ENCODE data around the gene H6PD. TPM values are rescaled to one million over a fixed set of nuclear protein-coding genes. Genes with fewer than 3 reads are reported as not detected.
"Not testable (repeated sequence)": the region's sequence is repeated elsewhere in the genome, so short reads cannot be mapped to it uniquely, and the experiment has no call there.

The H6PD gene
- total RNA-seq, 2 experiments from 2014 or later, result 13.2 to 13.5 TPM

DNA sequence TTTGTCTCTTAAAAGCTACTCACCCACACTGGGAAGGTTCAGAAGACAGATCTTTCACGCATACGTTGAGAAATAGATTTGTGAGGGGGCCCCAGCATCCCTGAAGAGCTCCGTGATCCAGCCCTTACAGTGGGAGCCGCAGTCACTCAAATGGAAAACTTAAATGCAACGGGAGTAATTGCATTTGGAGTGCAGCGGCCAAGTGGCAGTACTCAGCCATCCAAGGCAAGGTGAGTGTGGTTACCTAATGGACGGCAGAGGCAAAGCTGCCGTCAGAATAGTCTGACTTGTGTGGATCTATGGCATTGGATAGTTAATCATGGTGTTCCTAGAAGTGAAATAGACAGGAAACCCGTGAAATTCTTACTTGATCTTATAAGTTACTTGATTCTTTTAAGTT, 63.3 kb downstream of the H6PD start:
- DNase-seq, result no peak
- no peak overlapping the region for H3K27ac Mint-ChIP-seq
- H3K27me3 Mint-ChIP-seq, result peaks cover 10% of the 10 kb centered on the region
- H3K36me3 Mint-ChIP-seq, result no peaks in the 10 kb centered on the region
- CTCF ChIA-PET, result interaction anchor here (1.0 to 1.2 kb wide), 2 partner anchors 9 to 10 kb away, joined by 3 to 5 read pairs; no protein-coding TSS in a partner anchor
- H3K4me1 Mint-ChIP-seq, result peaks cover 11% of the 10 kb centered on the region
- H3K9me3 Mint-ChIP-seq (ENCODE audit: low read depth), result no peaks in the 10 kb centered on the region
- H3K4me3 Mint-ChIP-seq, result no peak overlapping the region
- ATAC-seq, result no peak

DNA sequence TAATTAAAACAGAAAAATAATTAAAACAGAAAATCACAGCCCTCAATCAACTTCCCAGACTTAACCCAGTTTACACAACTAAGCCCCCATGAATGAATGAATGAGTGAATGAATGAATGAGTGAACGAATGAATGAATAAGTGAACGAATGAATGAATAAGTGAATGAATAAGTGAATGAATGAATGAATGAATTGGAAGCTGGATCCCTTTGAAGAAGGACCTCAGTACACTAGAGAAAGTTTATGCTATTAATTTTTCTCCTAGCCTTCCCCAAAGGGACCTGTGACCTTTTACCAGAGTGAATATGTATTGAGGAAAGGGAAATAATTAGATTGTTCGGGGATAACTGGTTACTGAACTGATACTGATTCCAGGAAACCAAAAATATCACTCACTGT, 63.7 kb downstream of the H6PD start:
- Mint-ChIP-seq H3K9me3 (ENCODE audit: low read depth) (no peaks in the 10 kb centered on the region), H3K4me3 (no peak overlapping the region), H3K36me3 (no peaks in the 10 kb centered on the region), H3K27me3 (peaks cover 10% of the 10 kb centered on the region), H3K27ac (no peak overlapping the region), H3K4me1 (peaks cover 11% of the 10 kb centered on the region)
- ATAC-seq, result no peak
- CTCF ChIA-PET, result interaction anchor here (0.8 to 1.2 kb wide), 2 partner anchors 9 kb away, joined by 3 read pairs; no protein-coding TSS in a partner anchor
- DNase-seq, result no peak

DNA sequence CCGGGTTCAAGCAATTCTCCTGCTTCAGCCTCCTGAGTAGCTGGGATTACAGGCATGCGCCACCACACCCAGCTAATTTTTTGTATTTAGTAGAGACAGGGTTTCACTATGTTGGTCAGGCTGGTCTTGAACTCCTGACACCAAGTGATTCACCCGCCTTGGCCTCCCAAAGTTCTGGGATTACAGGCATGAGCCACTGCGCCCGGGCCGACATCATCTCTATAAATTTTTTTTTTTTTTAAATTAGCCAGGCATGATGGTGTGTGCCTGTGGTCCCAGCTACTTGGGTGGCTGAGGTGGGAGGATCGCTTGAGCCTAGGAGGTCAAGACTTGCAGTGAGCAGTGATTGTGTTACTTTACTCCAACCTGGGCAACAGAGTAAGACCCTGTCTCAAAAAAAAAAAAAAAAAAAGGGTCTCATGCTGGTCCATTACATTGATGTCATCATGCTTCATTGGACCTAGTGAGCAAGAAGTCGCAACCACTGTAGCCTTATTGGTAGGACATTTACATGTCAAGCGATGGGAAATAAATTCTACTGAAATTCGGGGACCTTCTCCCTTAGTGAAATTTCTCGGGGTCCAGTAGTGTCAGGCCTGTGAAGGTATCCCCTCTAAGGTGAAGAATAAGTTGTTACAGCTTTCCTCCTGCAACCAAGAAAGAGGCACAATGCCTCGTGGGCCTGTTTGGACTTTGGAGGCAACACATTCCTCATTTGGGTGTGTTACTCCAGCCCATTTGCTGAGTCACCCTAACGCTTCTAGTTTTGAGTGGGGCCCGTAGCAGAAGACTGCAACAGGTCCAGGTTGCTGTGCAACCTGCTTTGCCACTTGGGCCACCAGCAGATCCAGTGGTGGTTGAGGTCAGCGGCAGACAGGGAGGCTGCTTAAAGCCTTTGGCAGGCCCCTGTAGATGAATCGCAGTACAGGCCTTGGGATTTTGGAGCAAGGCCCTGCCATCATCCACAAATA, 65.3 kb downstream of the H6PD start:
- CTCF ChIA-PET, result interaction anchor here (0.6 kb wide), 1 partner anchor 18 kb away, joined by 3 read pairs; no protein-coding TSS in a partner anchor
- ATAC-seq, result not testable (repeated sequence)

DNA sequence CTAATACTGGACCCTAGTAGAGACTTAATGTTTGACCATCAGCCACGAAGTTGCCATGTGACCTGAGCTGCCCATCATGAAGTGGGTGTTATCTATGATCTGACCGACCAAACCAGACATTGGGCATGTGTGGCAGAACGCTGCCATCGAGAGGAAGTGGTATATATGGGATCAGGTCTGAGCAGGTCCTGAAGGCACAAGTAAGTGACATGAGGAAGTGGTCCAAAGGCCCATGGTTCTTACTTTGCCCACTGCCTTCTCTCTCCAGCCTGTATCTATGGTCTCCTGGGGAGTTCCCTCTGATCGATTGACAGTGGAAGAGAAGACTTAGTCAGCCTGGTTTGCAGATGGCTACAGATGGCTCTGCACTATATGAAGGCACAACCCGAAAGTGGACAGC, 66.0 kb downstream of the H6PD start:
- Mint-ChIP-seq H3K36me3 (no peaks in the 10 kb centered on the region), H3K4me3 (no peak overlapping the region), H3K4me1 (peaks cover 11% of the 10 kb centered on the region), H3K27ac (no peak overlapping the region), H3K27me3 (peaks cover 9% of the 10 kb centered on the region), H3K9me3 (ENCODE audit: low read depth) (no peaks in the 10 kb centered on the region)
- CTCF ChIA-PET, result interaction anchor here (0.6 to 0.9 kb wide), 2 partner anchors 17 to 190 kb away, joined by 3 read pairs; no protein-coding TSS in a partner anchor
- DNase-seq (no peak), ATAC-seq (no peak)

More for the DNA sequence above, 65.3 kb downstream of the H6PD start:
- H3K36me3 Mint-ChIP-seq; H3K4me3 Mint-ChIP-seq; H3K27me3 Mint-ChIP-seq; H3K9me3 Mint-ChIP-seq (ENCODE audit: low read depth); DNase-seq; H3K27ac Mint-ChIP-seq: not testable (repeated sequence)
- peaks cover 11% of the 10 kb centered on the region for H3K4me1 Mint-ChIP-seq

DNA sequence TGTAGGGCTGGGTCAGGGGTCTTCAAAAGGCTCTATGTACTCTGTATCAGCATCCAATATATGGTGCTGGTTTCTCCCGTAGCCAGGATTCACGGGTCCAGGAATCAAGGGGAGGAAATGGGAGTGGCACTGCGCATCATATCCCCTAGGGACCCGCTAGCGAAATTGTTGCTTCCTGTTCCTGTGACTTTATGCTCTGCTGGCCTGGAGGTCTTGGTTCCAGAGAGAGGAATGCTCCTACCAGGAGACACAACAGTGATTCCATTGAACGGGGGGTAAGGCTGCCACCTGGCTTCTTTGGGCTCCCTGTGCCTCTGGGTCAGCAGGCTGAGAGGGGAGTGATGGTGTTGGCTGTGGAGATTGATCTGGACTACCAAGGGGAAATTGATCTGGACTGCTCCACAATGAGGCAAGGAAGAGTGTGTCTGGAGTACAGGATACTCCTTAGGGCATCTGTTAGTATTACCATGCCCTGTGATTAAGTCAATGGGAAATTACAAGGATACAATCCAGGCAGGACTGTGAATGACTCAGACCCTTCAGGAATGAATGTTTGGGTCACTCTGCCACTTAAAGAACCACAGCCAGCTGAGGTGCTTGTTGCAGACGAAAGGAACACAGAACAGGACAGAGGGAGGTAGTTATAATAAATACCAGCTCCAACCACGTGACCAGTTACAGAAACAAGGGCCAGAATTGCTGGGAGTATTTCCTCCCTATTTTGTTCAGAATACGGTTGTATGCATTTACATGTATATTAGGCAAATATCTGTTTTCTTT, 68.4 kb downstream of the H6PD start:
- no peaks in the 10 kb centered on the region for H3K27me3 Mint-ChIP-seq
- no peak for ATAC-seq
- H3K9me3 Mint-ChIP-seq (ENCODE audit: low read depth), result no peaks in the 10 kb centered on the region
- no peaks in the 10 kb centered on the region for H3K36me3 Mint-ChIP-seq
- peaks cover 11% of the 10 kb centered on the region for H3K4me1 Mint-ChIP-seq
- no peak overlapping the region for H3K4me3 Mint-ChIP-seq
- CTCF ChIA-PET, result no interaction called here
- H3K27ac Mint-ChIP-seq, result no peak overlapping the region
- DNase-seq, result no peak

DNA sequence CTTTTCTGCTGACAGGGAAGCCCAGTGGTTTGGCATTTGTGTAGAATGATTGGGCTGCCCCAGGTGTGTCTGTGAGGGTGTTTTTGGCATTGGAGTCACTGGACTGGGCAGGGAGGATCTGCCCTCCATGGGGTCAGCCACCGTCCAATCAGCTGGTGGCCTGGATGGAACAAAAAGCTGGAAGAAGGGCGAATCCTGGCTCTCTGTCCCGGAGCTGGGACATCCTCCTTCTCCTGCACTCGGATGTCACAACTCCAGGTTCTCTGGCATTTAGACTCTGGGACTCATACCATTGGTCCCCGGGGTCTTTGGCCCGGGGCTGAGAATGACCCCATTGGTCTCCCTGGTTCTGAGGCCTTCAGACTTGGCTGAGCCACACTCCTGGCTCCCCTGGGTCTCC, 69.3 kb downstream of the H6PD start:
- Mint-ChIP-seq H3K27me3 (no peaks in the 10 kb centered on the region), H3K9me3 (ENCODE audit: low read depth) (no peaks in the 10 kb centered on the region), H3K36me3 (no peaks in the 10 kb centered on the region), H3K4me3 (no peak overlapping the region), H3K4me1 (peaks cover 11% of the 10 kb centered on the region), H3K27ac (no peak overlapping the region)
- ATAC-seq (no peak), DNase-seq (no peak)
- CTCF ChIA-PET, result interaction anchor here (1.0 to 1.5 kb wide), 2 partner anchors 21 to 192 kb away, joined by 3 to 4 read pairs; no protein-coding TSS in a partner anchor

DNA sequence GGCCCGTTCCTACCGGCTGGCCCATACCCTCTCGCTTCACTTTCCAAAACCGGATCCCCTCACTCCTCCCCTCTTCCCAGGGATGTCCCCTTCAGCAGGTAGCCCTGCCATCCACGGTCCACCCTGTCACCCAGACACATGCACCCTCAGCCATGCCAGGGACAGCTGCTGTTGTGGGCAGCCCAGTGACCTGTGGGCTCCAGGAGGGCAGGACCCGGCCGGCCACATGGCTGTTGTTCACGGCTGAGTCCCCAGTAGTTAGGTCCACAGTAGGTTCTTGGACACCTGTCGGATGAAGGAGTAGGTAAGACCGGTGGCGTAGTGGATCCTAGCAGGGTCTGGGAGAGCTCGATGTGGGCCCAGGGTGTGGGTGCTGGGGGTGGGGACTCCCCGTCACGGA, 70.6 kb downstream of the H6PD start:
- Mint-ChIP-seq H3K4me1 (peaks cover 8% of the 10 kb centered on the region), H3K27ac (no peak overlapping the region), H3K36me3 (no peaks in the 10 kb centered on the region), H3K9me3 (ENCODE audit: low read depth) (no peaks in the 10 kb centered on the region), H3K4me3 (no peak overlapping the region), H3K27me3 (no peaks in the 10 kb centered on the region)
- ATAC-seq (no peak), DNase-seq (no peak)
- CTCF ChIA-PET, result interaction anchor here (1.5 kb wide), 1 partner anchor 19 kb away, joined by 3 read pairs; no protein-coding TSS in a partner anchor

DNA sequence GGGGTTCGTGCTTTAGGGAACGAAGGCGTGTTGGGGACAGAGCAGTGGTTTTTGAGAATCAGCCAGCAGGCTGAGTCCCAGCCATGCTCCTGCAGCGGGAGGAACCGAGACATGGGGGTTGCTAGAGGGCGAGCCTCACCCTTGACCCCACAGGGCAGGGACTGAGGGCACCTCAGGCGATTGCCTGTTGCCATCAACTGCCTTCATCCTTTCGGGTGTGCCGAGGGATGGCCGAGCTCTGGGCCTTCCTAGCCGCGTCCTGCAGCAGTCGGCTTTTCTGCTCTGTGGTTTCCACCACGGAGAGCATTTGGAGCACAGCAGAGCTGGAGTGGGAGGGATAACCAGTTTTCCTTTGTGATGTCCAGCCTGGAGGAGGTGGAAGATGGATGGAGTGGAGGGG, 71.4 kb downstream of the H6PD start:
- Mint-ChIP-seq H3K4me1 (peaks cover under 1% of the 10 kb centered on the region), H3K27me3 (no peaks in the 10 kb centered on the region), H3K9me3 (ENCODE audit: low read depth) (no peaks in the 10 kb centered on the region), H3K27ac (no peak overlapping the region), H3K36me3 (no peaks in the 10 kb centered on the region), H3K4me3 (no peak overlapping the region)
- no peak for DNase-seq
- CTCF ChIA-PET, result no interaction called here
- no peak for ATAC-seq

DNA sequence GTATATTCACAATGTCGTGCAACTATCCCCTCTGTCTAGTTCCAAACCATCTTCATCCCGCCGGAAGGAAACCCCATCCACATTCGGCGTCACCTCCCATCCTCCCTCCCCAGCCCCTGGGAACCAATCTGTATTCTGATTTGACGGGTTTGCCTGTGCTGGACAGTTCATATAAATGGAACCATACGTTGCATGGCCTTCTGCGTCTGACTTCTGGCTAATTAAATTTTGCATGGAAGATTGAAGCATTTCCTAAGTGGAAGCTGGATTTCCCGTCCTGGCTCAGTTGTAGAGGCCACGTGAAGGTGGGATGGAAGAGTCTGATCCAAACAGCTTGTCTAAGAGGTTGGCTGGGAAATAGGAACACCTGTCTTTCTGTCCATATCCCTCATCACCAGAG, 72.7 kb downstream of the H6PD start:
- Mint-ChIP-seq H3K4me1 (no peaks in the 10 kb centered on the region), H3K9me3 (ENCODE audit: low read depth) (no peaks in the 10 kb centered on the region), H3K27ac (no peak overlapping the region), H3K36me3 (no peaks in the 10 kb centered on the region), H3K4me3 (no peak overlapping the region), H3K27me3 (no peaks in the 10 kb centered on the region)
- ATAC-seq (no peak), DNase-seq (no peak)
- CTCF ChIA-PET, result interaction anchor here (1.0 kb wide), 1 partner anchor 10 kb away, joined by 3 read pairs; no protein-coding TSS in a partner anchor

DNA sequence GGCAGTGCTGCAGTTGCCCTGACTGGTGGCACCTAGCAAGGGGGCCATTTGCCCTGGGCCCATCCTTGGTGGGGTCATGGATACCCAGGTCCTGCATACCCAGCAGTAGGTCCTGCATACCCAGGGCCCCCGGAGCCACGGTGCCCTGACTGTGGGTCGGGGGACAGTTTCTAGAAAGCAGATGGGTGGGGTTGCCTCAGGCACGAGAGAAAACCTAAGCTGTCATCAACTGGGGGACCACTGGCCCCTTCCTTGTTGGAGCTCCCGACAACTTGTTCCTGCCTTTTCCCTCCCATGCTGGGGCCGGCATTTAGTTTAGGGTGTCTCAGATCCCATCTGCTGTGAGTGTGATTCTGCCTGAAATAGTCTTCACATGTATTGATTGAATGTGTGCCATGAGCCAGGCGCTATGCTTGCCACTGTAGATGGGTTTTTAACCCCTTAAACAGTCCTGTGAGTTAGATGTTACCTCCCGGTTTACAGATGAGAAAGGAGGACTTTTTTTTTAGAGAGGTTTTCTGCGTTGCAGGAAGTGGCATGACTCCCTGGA, 73.7 kb downstream of the H6PD start:
- H3K9me3 Mint-ChIP-seq (ENCODE audit: low read depth), result no peaks in the 10 kb centered on the region
- H3K27ac Mint-ChIP-seq, result no peak overlapping the region
- no peaks in the 10 kb centered on the region for H3K4me1 Mint-ChIP-seq
- H3K4me3 Mint-ChIP-seq, result no peak overlapping the region
- DNase-seq, result no peak
- CTCF ChIA-PET, result interaction anchor here (1.0 to 1.1 kb wide), 3 partner anchors 11 to 223 kb away, joined by 3 read pairs; no protein-coding TSS in a partner anchor
- ATAC-seq, result no peak
- H3K36me3 Mint-ChIP-seq, result no peaks in the 10 kb centered on the region
- no peaks in the 10 kb centered on the region for H3K27me3 Mint-ChIP-seq

DNA sequence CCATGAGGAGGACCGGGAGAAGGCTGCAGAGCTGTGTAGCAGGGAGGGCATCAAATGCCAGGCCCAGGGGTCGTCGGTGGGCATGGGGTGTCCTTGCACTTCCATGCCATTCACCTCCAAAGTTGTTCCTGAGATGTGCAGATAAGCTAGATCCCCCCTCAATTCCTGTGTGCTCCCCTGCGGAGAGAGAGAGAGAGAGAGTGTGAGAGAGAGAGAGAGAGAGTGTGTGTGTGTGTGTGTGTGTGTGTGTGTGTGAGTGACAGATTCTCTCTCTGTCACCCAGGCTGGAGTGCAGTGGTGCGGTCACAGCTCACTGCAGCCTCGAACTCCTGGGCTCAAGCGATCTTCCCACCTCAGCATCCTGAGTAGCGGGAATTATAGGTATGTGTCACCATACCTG, 74.5 kb downstream of the H6PD start:
- ATAC-seq, result no peak
- H3K9me3 Mint-ChIP-seq (ENCODE audit: low read depth), result no peaks in the 10 kb centered on the region
- no peak overlapping the region for H3K4me3 Mint-ChIP-seq
- no peak for DNase-seq
- H3K27me3 Mint-ChIP-seq, result no peaks in the 10 kb centered on the region
- peaks cover 2% of the 10 kb centered on the region for H3K4me1 Mint-ChIP-seq
- CTCF ChIA-PET, result no interaction called here
- no peaks in the 10 kb centered on the region for H3K36me3 Mint-ChIP-seq
- H3K27ac Mint-ChIP-seq, result no peak overlapping the region

DNA sequence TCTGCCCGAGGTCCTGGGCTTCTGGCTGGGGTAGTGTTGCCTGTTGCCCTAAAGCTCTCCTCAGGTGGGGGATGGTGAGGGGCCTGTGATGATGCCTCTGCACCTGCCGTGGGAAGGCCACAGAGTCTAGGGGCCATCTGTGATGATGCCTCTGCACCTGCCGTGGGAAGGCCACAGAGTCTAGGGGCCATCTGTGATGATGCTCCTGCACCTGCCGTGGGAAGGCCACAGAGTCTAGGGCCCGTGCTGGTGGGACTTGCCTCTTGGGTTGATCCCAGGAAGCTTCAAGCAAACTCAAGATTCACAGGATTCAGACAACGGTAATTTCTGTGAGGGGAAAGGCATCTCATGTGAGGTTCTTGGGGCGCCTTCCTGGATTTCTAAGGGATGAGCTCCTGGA, 75.4 kb downstream of the H6PD start:
- H3K36me3 Mint-ChIP-seq, result no peaks in the 10 kb centered on the region
- H3K9me3 Mint-ChIP-seq (ENCODE audit: low read depth), result no peaks in the 10 kb centered on the region
- ATAC-seq (no peak), DNase-seq (no peak)
- H3K4me3 Mint-ChIP-seq, result no peak overlapping the region
- no peaks in the 10 kb centered on the region for H3K27me3 Mint-ChIP-seq
- H3K4me1 Mint-ChIP-seq, result peaks cover 11% of the 10 kb centered on the region
- CTCF ChIA-PET, result no interaction called here
- no peak overlapping the region for H3K27ac Mint-ChIP-seq

DNA sequence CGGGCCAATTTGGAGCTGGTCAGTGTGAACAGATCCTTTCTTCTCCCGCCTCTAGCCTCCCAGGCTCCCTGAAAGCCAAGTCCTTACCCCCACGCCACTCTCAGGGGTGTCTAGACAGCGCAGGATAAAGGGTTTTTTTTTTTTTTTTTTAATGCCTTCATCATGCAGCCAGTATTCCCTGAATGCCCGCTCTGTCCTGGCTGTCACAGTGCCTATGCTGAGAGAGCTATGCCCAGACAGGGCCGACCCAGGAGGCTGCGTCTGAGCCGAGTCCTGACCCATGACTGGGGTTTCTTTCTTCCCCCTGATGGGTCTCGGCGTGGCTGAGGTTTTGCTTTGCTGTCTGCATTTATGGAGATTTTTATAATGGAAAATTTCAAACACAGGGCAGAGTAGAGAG, 76.5 kb downstream of the H6PD start:
- H3K36me3 Mint-ChIP-seq, result no peaks in the 10 kb centered on the region
- ATAC-seq, result no peak
- no peak overlapping the region for H3K27ac Mint-ChIP-seq
- no peak overlapping the region for H3K4me3 Mint-ChIP-seq
- no peaks in the 10 kb centered on the region for H3K27me3 Mint-ChIP-seq
- no peak for DNase-seq
- no peaks in the 10 kb centered on the region for H3K9me3 Mint-ChIP-seq (ENCODE audit: low read depth)
- CTCF ChIA-PET, result no interaction called here
- H3K4me1 Mint-ChIP-seq, result peaks cover 21% of the 10 kb centered on the region

Measured in activated CD8-positive, alpha-beta memory T cell treated with anti-CD3 and anti-CD28 coated beads, Interleukin-2, amount 10 ng/mL, durations not matched to agents 7 days and 5 days (primary cell).